AG20443 (cell line): ENCODE measurements around the gene FLNC.
A peak's percentile ranks its signal among the peaks of the same experiment; 100 is the strongest.

Experiments
- DNase-seq: peaks from one replicate; pipeline ENCODE4 v3.0.0; 2012; ENCODE audit warnings: low spot score, mixed read lengths

Gene FLNC

GRCh38 chr7:128861957-128862570 lies 31.9 kb downstream of the FLNC start:
- no peak for DNase-seq

DNA sequence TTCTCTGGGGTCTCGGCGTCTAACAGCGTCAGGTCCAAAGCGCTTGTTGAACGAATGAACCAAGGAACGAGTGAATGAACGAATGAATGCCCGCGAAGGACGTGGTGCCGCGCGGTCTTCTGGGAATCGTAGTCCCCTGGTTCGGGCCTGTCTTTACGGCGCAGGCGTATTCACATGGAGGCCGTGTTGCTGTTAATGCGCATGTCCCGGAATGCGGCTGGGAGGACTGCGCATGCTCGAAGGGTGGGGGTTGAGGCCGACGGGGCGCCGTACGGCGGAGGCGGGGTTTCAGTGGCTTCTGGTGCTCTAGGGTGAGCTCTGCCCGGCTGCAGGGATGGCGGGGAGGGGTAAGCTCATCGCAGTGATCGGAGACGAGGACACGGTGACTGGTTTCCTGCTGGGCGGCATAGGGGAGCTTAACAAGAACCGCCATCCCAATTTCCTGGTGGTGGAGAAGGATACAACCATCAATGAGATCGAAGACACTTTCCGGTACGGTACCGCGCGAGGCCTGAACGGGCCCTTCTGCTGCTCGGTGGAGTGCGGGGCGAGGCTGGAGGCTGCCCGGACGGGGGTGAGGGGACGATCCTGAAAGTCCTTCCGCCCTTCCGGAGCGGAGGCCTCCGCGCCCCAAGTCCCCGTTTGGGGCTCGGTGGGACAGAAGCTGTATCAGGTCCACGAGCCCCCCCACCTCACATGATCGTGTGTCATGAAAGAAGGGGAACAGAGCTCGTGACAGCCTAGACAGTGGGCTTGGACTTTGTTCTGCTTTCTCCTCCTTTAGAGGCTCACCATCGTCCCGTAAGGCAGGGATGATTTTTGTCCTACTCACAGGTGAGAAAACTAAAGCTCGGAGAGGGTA lies 32.6 kb downstream of the FLNC start, which contains the start of gene ATP6V1F:
ATP6V1F (plus strand) TSS at position 286 of the 862 bp plus-strand sequence; CDS start at position 335, 49 bp downstream.
- DNase-seq, result peak; percentile 100

DNA sequence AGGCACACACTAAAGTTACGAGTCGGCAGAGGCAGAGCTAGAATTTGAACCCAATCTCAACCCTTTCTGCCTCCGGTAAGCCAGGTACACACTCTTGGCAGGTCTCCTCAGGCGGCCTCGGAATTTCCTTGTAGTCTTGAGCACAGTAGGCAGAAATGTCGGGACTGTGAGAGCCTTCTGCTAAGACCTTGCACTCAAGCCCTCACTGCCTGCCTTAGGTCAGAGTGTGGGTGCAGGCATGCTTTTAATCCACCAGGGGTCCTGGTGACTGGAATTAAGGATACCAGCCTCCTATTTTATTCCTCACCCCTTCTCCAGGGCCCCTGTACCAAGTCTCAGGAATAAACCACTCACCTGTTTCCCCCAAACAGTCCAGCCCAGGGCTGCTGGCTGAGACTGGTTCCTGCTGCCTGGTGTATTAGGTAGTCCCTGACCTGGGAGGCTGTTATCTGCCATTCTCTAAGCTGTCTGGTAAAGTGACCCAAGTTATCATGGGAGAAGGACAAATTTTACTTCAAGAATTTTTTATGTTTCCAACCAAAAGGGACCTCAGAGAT lies 33.3 kb downstream of the FLNC start:
- peak; percentile 78 for DNase-seq

DNA sequence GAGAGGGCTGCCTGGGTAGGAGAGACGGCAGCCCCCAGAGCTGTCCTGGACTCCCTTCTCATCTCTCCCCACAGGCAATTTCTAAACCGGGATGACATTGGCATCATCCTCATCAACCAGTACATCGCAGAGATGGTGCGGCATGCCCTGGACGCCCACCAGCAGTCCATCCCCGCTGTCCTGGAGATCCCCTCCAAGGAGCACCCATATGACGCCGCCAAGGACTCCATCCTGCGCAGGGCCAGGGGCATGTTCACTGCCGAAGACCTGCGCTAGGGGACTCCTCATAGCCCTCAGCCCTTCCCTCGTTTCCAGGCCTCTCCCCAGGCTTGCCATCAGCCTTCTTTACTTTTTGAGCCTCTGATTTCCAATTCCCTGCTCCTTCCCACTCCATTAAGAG lies 35.1 kb downstream of the FLNC start:
- DNase-seq, result no peak

GRCh38 chr7:128865996-128866877 lies 36.0 kb downstream of the FLNC start:
- DNase-seq, result no peak

GRCh38 chr7:128867241-128867640 lies 37.0 kb downstream of the FLNC start:
- DNase-seq, result no peak

DNA sequence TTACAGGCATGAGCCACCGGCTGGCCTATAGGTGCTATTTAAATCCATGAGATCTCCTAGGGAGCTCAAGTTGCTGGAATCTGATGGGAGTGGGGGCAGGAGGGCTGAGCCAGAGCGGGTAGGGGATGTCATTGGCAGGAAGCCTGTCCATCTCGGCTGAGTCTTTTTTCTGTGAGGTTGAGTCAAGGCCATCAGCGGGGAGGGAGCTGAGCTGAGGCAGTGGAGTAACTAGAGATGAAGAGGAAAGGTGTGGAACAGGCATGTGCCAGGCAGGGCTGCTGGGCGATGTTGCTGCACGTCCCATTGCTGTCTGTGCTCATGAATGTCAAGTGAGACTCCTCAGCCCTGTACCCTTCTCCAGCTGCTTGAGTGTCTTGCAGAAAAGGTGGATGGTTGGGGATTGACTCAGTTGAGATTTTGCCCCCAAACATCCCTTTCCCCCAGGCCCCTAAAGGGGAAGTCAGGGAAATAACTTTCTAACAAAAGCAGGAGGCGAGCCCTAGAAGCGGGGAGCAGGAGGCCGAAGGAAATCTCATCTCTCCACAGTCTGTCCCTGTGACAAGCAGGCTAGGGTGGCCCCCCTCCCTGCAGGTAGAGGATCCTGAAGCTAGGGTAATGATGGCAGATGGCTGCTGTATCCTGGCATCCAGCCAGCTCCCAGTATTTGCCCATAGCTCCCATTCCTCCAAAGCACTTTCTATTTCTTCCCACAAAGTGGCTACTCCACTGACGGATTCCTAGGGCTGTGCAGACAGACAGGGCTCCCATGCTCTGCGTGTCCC lies 37.8 kb downstream of the FLNC start:
- DNase-seq, result no peak

DNA sequence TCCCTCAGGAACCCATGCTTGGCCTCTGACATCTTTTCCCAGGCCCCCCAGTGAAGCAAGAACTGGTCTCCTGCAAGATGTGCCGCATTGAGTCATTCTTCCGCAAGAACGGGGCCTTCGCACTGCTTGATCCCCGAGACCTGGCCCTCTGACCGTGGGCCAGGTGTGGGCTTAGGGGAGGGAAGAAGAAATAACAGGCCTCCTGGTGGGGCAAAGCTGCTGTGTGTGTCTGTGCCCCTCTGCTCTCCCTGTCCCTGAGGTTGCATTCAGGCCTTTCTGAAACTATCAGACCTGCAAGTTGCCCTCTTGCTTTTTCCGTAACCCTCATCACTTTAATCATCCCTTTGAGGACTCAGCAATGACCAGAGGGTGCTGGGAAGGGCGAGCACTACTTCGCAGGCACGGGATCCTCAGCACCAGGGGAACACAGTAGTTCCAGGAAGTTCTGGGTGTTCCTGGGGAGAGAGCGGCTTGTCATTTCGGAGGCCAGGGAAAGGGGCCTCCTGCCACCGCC lies 38.5 kb downstream of the FLNC start:
- DNase-seq, result no peak

DNA sequence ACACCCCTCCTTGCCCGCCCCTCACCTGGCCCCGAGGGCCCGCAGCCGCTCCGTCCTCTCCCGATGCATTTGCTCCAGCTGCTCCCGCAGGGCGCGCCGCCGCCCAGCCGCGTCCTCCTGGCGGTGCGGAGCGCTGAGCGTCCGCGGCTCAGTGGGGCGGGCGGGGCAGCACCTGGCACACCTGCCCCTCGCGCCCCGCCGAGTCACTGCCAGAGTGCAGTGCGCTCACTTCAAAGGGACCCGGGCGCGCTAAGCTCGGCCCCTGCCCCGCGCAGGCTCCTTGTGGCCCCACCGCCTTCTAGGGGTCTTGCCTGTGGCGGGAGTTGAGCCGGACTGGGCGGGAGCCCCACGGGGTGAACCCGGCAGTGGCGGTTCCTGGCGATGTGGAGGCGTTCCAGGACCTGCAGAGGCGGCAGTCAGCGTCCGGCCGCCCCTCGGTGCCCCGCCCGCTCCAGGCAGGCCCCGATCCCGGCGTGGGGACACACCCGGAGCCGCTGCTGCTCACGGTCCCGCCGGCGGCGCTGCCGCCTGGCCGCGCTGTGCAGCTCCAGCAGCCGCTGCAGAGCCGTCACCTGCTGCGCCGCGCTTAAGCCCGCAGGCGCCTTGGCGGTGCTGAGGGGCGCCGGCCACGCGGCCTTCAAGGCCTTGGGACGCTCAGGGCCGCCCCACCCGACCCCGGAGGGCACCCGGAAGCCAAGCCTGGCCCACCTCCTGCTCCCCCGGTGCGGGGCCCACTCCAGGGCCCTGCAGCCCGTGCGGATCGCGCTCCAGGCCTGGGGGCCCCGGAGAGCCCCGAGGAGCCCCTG lies 39.1 kb downstream of the FLNC start:
- peak; percentile 78 for DNase-seq

DNA sequence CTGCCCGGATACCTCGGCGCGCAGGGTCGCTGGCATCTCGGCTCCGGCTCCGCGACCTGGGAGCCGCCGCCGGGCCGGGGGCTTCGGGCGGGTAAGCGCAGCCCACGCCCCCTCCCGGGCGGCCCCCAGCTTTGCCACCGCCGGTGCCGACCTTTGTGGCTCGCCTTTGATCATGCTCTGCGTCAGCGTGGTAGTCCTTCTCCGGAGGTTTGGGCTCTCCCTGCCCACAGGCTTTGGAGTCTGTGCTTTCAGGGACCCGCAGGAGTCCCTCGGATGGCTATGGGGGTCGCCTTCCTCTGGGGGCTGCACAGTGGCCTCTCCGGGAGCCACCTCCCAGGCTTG lies 39.7 kb downstream of the FLNC start:
- no peak for DNase-seq

GRCh38 chr7:128871050-128871449 lies 40.8 kb downstream of the FLNC start:
- no peak for DNase-seq

- no peak for DNase-seq
Observed at GRCh38 chr7:128872394-128872824, 42.2 kb downstream of the FLNC start.

- no peak for DNase-seq
Observed at GRCh38 chr7:128873234-128873633, 43.0 kb downstream of the FLNC start.

GRCh38 chr7:128874140-128875031 lies 44.2 kb downstream of the FLNC start:
- no peak for DNase-seq

DNA sequence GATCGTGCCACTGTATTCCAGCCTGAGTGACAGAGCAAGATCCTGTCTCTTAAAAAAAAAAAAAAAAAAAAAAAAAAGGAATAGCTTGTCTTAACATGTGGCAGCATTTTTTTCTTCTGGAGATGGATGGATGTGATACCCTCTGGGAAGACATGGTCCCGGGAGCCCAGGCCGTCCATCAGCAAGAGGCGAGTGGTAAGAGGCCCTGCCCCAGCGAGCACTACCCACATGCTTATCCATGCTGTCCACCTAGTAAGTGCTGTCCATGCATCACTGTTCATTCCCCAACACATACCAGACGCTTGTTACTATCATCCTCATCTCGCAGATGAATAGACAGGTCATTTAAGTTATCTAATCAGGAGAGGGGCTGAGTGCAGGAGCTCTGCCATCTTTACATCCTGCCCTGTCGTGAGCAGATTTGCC lies 45.3 kb downstream of the FLNC start:
- DNase-seq, result no peak

DNA sequence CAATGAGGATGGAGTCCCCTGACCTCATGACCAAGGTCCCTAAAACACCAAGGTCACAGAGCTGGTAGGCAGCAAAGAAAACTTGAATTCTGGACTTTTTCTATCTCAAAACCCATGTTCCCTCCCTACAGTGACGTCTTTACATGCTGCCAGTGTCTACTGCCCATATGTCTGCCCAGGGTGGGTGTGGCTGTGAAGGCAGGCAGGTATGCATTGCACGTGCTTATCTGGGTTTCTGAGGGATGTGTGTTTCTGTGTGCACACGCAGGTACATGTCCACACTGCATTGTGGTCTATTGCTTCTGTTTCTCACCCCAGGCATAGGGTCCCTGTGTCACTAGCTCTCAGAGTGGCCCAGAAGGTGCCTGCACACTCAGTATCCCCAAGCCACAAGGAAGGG lies 45.9 kb downstream of the FLNC start:
- no peak for DNase-seq

GRCh38 chr7:128876586-128876977 lies 46.4 kb downstream of the FLNC start:
- DNase-seq, result no peak

- DNase-seq, result no peak
Observed at GRCh38 chr7:128876978-128877755, 47.0 kb downstream of the FLNC start.

- no peak for DNase-seq
Observed at GRCh38 chr7:128877756-128878120, 47.5 kb downstream of the FLNC start.
